HG03175 (cell line): ENCODE measurements around the gene ASPA.
"Not testable (repeated sequence)": the region's sequence is repeated elsewhere in the genome, so short reads cannot be mapped to it uniquely, and the experiment has no call there.

Experiments used
- ATAC-seq: cut with Tn5 transposase; IDR thresholded peaks from one replicate; pipeline ENCODE4 v1.9.1; 2021; ENCODE audit warnings: mild to moderate bottlenecking, moderate library complexity; ENCODE audit not compliant: unreplicated experiment

Gene ASPA

GRCh38 chr17:3507071-3507470, 31.3 kb downstream of the ASPA start:
- ATAC-seq: no peak

- no peak for ATAC-seq
Observed at GRCh38 chr17:3507869-3508268, 32.1 kb downstream of the ASPA start.

- ATAC-seq: no peak
Observed at GRCh38 chr17:3510090-3510489, 34.3 kb downstream of the ASPA start.

GRCh38 chr17:3511852-3512504, 36.2 kb downstream of the ASPA start:
- no peak for ATAC-seq

GRCh38 chr17:3512505-3513171, 36.8 kb downstream of the ASPA start:
- ATAC-seq: no peak

- no peak for ATAC-seq
Observed at GRCh38 chr17:3513305-3514035, 37.7 kb downstream of the ASPA start.

GRCh38 chr17:3514167-3514566, 38.4 kb downstream of the ASPA start:
- not testable (repeated sequence) for ATAC-seq

- ATAC-seq: no peak
Observed at GRCh38 chr17:3514873-3515272, 39.1 kb downstream of the ASPA start.

- not testable (repeated sequence) for ATAC-seq
Observed at GRCh38 chr17:3519472-3519871, 43.7 kb downstream of the ASPA start.

GRCh38 chr17:3524024-3524423, 48.2 kb downstream of the ASPA start:
- ATAC-seq: no peak

- no peak for ATAC-seq
Observed at GRCh38 chr17:3526491-3526890, 50.7 kb downstream of the ASPA start.

GRCh38 chr17:3526971-3527370, 51.2 kb downstream of the ASPA start:
- no peak for ATAC-seq

GRCh38 chr17:3527468-3527867, 51.7 kb downstream of the ASPA start:
- no peak for ATAC-seq

- no peak for ATAC-seq
Observed at GRCh38 chr17:3527896-3528295, 52.1 kb downstream of the ASPA start.

- no peak for ATAC-seq
Observed at GRCh38 chr17:3528403-3528851, 52.6 kb downstream of the ASPA start.

GRCh38 chr17:3528880-3529511, 53.2 kb downstream of the ASPA start:
- ATAC-seq: no peak

- ATAC-seq: no peak
Observed at GRCh38 chr17:3529817-3530741, 54.3 kb downstream of the ASPA start.

- no peak for ATAC-seq
Observed at GRCh38 chr17:3531266-3532101, 55.7 kb downstream of the ASPA start.

GRCh38 chr17:3532106-3532858, 56.5 kb downstream of the ASPA start:
- no peak for ATAC-seq
